ENCODE results near the gene CRTC3.

DNA sequence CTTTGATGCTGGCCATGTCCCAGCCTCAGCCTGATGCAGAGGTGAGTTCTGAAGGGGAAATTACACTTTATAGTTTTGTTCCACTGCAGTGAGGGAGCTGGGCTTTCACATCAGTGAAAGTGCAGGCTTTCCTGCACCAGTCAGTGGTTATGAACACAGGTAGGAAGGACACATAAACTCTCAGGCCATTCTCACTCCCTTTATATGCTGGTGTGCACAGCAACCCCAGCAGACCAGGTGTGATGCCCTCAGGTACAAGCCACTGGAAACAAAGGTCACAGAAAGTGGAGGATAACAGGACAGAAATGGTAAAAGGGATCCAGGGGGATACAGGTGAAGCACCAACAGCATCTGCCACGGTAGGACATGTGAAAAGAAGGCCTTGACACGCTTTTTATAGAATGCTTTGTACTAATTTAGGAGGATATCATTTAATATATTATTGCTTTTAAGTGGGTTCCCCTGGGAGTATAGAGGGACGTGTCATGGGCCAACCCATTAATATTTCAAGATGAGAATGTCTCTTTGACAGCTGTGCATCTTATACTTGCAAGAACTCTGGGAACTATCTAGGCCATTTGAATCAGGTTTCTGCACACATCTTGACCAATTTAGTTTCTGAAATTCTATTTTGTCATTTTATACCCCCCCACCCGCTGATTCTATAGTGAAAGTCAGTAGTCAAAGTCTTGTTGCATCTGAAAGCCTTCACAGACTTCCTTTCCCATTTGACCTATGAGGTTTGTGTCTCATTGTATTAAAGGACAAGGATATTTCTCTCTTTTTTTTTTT, 162.5 kb downstream of the CRTC3 start:
- TF ChIP-seq, protein P1, sequence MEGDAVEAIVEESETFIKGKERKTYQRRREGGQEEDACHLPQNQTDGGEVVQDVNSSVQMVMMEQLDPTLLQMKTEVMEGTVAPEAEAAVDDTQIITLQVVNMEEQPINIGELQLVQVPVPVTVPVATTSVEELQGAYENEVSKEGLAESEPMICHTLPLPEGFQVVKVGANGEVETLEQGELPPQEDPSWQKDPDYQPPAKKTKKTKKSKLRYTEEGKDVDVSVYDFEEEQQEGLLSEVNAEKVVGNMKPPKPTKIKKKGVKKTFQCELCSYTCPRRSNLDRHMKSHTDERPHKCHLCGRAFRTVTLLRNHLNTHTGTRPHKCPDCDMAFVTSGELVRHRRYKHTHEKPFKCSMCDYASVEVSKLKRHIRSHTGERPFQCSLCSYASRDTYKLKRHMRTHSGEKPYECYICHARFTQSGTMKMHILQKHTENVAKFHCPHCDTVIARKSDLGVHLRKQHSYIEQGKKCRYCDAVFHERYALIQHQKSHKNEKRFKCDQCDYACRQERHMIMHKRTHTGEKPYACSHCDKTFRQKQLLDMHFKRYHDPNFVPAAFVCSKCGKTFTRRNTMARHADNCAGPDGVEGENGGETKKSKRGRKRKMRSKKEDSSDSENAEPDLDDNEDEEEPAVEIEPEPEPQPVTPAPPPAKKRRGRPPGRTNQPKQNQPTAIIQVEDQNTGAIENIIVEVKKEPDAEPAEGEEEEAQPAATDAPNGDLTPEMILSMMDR (conservative IDR thresholded peaks at IDR 0.05; ENCODE audit: low read length) = no peak
- TF ChIP-seq EZH2phosphoT487 (IDR thresholded peaks at IDR 0.05; ENCODE audit: borderline replicate concordance) = no peak
